GM06990 (cell line): ENCODE data around the gene MRPL16.
"Not testable (repeated sequence)": the region's sequence is repeated elsewhere in the genome, so short reads cannot be mapped to it uniquely, and the experiment has no call there.

Source experiments
- DNase-seq: peaks from one replicate; pipeline ENCODE4 v3.0.0-alpha.2; 2011; ENCODE audit not compliant: insufficient read length; ENCODE audit errors: extremely low read depth
- H3K27me3 ChIP-seq: replicated peaks from 2 replicates; pipeline ENCODE4 v1.6.0; 2011; ENCODE audit warnings: low read length; ENCODE audit not compliant: control insufficient read depth, insufficient read depth
- H3K36me3 ChIP-seq: 2 replicates; pipeline ENCODE4 v1.5.1; 2011; ENCODE audit warnings: low read length; ENCODE audit not compliant: control insufficient read depth, insufficient read depth
- H3K4me3 ChIP-seq: replicated peaks from 2 replicates; pipeline ENCODE4 v1.5.1; 2011; ENCODE audit warnings: low read depth, mild to moderate bottlenecking, control low read depth, low read length
- TF ChIP-seq, protein P1 (sequence below): IDR thresholded peaks from 2 replicates; pipeline ENCODE4 v1.5.1; 2011; ENCODE audit warnings: low read length, control low read depth, mild to moderate bottlenecking, inconsistent platforms; ENCODE audit not compliant: insufficient read depth, poor library complexity, severe bottlenecking

Gene MRPL16

DNA sequence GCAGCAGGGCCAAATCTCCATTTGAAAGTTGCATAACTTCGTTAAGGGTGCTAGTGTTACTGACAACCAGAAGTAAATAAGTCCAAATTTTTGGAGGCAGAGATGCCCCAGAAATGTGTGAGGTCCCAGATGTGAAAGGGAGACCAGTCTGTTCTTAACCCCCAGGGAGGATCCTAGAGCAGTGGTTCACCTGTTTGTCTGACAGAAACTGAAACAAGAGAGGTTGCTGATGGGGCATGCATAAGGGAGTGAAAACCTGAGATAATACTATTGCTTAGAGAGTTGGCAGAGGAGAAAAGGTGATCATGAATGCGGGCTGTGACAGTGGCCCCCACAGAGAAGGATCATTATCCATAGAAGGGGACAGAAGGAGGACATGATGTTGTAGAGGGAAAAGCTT lies 30.9 kb upstream of the MRPL16 start:
- Histone ChIP-seq H3K4me3 (no peak overlapping the region), H3K27me3 (no peaks in the 10 kb centered on the region), H3K36me3 (no peaks in the 10 kb centered on the region)
- DNase-seq = no peak
- TF ChIP-seq, protein P1, sequence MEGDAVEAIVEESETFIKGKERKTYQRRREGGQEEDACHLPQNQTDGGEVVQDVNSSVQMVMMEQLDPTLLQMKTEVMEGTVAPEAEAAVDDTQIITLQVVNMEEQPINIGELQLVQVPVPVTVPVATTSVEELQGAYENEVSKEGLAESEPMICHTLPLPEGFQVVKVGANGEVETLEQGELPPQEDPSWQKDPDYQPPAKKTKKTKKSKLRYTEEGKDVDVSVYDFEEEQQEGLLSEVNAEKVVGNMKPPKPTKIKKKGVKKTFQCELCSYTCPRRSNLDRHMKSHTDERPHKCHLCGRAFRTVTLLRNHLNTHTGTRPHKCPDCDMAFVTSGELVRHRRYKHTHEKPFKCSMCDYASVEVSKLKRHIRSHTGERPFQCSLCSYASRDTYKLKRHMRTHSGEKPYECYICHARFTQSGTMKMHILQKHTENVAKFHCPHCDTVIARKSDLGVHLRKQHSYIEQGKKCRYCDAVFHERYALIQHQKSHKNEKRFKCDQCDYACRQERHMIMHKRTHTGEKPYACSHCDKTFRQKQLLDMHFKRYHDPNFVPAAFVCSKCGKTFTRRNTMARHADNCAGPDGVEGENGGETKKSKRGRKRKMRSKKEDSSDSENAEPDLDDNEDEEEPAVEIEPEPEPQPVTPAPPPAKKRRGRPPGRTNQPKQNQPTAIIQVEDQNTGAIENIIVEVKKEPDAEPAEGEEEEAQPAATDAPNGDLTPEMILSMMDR = no peak

DNA sequence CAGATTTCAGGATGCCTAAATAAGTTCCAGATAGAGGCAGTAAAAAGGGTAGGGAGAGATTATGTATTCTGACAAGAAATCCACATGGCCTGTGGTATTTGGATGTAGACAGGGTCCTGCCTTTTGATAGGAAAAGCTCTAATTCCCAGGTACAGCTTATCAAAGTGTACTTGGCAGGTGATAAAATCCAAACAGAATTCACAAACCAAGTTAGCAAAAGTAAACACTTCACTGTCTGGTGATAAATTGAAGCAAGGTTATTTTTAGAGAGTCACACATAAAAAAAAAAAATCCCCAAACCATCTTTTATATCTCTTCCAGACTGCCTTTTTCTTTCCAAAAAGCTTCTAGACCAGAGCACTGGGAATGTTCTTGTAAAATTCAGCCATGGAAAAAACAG lies 29.0 kb upstream of the MRPL16 start:
- DNase-seq = no peak
- Histone ChIP-seq H3K27me3 (no peaks in the 10 kb centered on the region), H3K4me3 (no peak overlapping the region), H3K36me3 (no peaks in the 10 kb centered on the region)
- TF ChIP-seq, protein P1 = no peak

- Histone ChIP-seq H3K4me3 (no peak overlapping the region), H3K36me3 (no peaks in the 10 kb centered on the region), H3K27me3 (no peaks in the 10 kb centered on the region)
- TF ChIP-seq, protein P1 = no peak
- DNase-seq = no peak
Observed at GRCh38 chr11:59833602-59834001, 23.0 kb upstream of the MRPL16 start.

DNA sequence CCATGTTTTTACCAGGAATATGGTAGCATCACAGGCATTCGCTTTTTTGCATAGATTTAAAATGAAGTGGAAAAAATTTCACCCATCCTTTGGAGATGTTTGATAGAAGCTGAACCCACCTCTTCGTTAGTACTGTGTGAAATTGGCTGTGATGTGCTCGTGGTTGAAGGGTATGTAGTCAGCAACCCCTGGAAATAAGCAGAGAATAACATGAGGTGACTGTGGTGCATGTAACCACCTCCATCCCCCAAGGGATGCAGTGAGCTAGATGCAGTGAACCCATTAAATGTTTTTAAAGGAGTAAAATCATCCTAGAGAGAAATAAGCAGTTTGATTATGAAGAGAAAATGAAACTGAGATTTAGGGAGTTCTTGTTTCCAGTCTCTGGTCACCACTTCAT lies 18.8 kb upstream of the MRPL16 start:
- no peaks in the 10 kb centered on the region for H3K27me3 ChIP-seq
- no peak overlapping the region for H3K4me3 ChIP-seq
- TF ChIP-seq, protein P1 = no peak
- no peaks in the 10 kb centered on the region for H3K36me3 ChIP-seq
- no peak for DNase-seq

DNA sequence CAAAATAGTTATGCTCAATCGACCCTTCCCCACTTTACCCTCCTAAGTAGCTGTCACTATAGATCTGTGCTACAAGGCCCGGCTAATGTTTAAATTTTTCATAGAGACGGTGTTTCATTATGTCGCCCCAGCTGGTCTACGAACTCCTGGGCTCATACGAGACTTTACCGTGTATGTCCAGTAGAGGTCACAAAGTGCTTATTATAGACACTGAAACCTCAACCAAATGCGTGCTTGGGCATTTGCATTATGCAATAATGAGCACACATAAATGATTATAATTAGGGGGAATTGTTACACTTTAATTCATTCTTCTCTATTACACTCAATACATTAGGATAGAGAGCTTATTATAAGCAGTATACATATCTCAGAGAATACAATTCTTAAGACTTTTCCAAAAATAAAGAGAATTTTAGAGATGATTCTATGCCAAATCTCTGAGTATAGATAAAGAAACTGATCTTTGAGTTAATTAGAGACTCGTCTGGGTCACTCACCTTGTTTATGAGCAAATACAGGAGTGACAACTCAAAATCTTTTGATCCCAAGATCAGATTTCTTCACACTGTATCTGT lies 12.5 kb upstream of the MRPL16 start:
- H3K36me3 ChIP-seq = no peaks in the 10 kb centered on the region
- no peak for DNase-seq
- no peak overlapping the region for H3K4me3 ChIP-seq
- TF ChIP-seq, protein P1 = peak; percentile 51
- H3K27me3 ChIP-seq = no peaks in the 10 kb centered on the region

DNA sequence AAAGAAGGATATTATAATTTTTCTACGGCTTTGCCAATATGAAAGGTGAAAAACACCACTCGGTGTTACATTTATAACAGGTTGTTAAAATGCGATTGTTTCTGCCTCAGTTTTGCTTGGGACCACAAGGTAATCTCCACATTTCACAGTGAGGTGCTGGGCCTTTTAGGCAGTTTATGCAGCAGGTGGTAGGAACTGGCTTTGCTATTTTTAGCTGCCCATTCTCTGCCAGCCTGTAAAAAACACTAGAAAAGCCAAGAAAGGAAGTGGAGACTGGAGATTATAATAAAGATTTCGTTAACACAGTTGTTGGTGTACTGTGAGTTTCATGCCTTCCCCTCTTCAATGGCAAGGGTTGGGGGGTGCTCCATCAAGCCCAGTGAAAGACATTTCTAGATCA lies 8.0 kb upstream of the MRPL16 start:
- TF ChIP-seq, protein P1 = no peak
- H3K27me3 ChIP-seq = no peaks in the 10 kb centered on the region
- no peaks in the 10 kb centered on the region for H3K36me3 ChIP-seq
- DNase-seq = no peak
- H3K4me3 ChIP-seq = no peak overlapping the region

- DNase-seq, H3K36me3 ChIP-seq, H3K4me3 ChIP-seq, H3K27me3 ChIP-seq: not testable (repeated sequence)
Observed at GRCh38 chr11:59816434-59816833, 5.9 kb upstream of the MRPL16 start.
